ENCODE measurements around the gene C2.

C2 gene

DNA sequence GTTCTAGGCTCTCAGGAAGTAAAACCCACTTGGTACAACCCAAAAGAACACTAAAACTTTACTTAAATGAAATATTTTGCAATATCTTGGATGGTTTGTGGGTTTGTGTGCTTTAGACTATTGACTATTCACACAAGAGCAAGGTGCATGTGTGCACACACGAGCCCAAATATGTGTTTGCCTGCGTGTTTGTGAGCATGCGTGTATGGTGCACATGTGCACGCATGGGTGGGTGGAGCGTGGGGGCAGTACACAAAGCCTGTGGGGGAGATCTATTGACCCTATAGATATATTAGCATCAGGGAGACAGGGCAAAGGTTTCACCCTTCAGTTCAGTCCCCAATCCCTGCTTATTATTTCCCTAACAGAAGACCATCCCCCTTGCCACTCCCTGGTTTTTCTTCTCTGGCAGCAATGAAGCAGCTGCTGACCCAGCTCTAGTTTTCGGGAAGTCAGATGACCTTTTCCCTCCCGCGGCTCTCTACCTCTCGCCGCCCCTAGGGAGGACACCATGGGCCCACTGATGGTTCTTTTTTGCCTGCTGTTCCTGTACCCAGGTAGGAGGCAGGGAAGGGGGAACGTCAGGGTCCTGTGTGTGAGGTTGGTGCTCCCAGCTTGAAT, at the start of gene C2:
C2 (plus strand) TSS at position 476 of the 621 bp plus-strand sequence; CDS start at position 512, 36 bp downstream.
- Histone ChIP-seq H3K9ac (ENCODE audit: insufficient read length, low read depth) (no peak within 1 kb of the TSS), H3K4me3 (ENCODE audit: insufficient read length, low read depth) (no peak within 1 kb of the TSS), H3K9me3 (ENCODE audit: insufficient read depth, low read length) (peaks cover 6% of the 10 kb centered on the region; the same call in 1 of the 2 replicates), H3K4me1 (ENCODE audit: insufficient read depth, insufficient read length) (no peaks in the 10 kb centered on the region), H3K36me3 (ENCODE audit: insufficient read depth, insufficient read length, low read length) (no peaks in the 10 kb centered on the region), H3K27me3 (ENCODE audit: insufficient read depth, insufficient read length) (no peaks in the 10 kb centered on the region)
- DNase-seq (ENCODE audit: low read depth, low spot score) = no peak
- no peak for TF ChIP-seq ZNF274 (IDR thresholded peaks at IDR 0.05; ENCODE audit: low read depth, low read length)
- TF ChIP-seq YY1 (IDR thresholded peaks at IDR 0.05; ENCODE audit: insufficient read depth, insufficient read length) = no peak
- TF ChIP-seq SUZ12 (IDR thresholded peaks at IDR 0.05; ENCODE audit: extremely low read depth, insufficient read depth, insufficient read length) = no peak

DNA sequence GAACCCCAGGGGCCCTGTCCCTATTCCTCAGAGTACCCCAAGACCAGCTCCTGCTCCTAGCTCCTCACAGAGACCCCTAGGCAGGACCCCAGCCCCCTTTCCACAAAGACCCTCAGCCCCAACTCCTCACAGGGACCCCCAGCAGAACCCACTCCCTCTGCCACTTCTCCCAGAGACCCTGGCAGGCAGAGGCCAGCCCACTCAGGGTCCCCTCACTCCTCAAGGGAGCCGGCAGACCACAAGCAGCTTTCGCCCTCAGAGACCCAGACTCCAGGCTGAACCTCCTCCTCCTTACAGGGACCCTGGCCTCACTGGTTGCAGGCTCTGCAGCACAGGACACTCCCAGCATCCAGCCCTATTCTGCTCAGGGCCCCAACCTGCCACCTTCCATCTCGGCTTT, 49.3 kb upstream of the C2 start:
- Histone ChIP-seq H3K27me3 (ENCODE audit: insufficient read depth, insufficient read length) (no peaks in the 10 kb centered on the region), H3K9ac (ENCODE audit: insufficient read length, low read depth) (no peak overlapping the region), H3K9me3 (ENCODE audit: insufficient read depth, low read length) (no peaks in the 10 kb centered on the region), H3K36me3 (ENCODE audit: insufficient read depth, insufficient read length, low read length) (peaks cover 34% of the 10 kb centered on the region), H3K4me1 (ENCODE audit: insufficient read depth, insufficient read length) (peaks cover 12% of the 10 kb centered on the region), H3K4me3 (ENCODE audit: insufficient read length, low read depth) (no peak overlapping the region)
- no peak for TF ChIP-seq YY1 (IDR thresholded peaks at IDR 0.05; ENCODE audit: insufficient read depth, insufficient read length)
- TF ChIP-seq SUZ12 (IDR thresholded peaks at IDR 0.05; ENCODE audit: extremely low read depth, insufficient read depth, insufficient read length) = no peak
- TF ChIP-seq ZNF274 (IDR thresholded peaks at IDR 0.05; ENCODE audit: low read depth, low read length) = no peak
- no peak for DNase-seq (ENCODE audit: low read depth, low spot score)

- Histone ChIP-seq H3K4me3 (ENCODE audit: insufficient read length, low read depth) (no peak within 1 kb of the TSS), H3K4me1 (ENCODE audit: insufficient read depth, insufficient read length) (peaks cover 12% of the 10 kb centered on the region), H3K9me3 (ENCODE audit: insufficient read depth, low read length) (no peaks in the 10 kb centered on the region), H3K36me3 (ENCODE audit: insufficient read depth, insufficient read length, low read length) (peaks cover 39% of the 10 kb centered on the region), H3K9ac (ENCODE audit: insufficient read length, low read depth) (no peak within 1 kb of the TSS), H3K27me3 (ENCODE audit: insufficient read depth, insufficient read length) (no peaks in the 10 kb centered on the region)
- TF ChIP-seq YY1 (IDR thresholded peaks at IDR 0.05; ENCODE audit: insufficient read depth, insufficient read length) (no peak), ZNF274 (IDR thresholded peaks at IDR 0.05; ENCODE audit: low read depth, low read length) (no peak), SUZ12 (IDR thresholded peaks at IDR 0.05; ENCODE audit: extremely low read depth, insufficient read depth, insufficient read length) (no peak)
- DNase-seq (ENCODE audit: low read depth, low spot score) = no peak
Measured at GRCh38 chr6:31878726-31879125, 48.8 kb upstream of the C2 start, which contains the start of gene SLC44A4. Gene SLC44A4, minus strand, starts transcription at chr6:31878997. Its CDS starts 17 bp downstream, at chr6:31878980.

GRCh38 chr6:31879143-31879542, 48.4 kb upstream of the C2 start:
- H3K4me3 ChIP-seq (ENCODE audit: insufficient read length, low read depth) = no peak overlapping the region
- H3K36me3 ChIP-seq (ENCODE audit: insufficient read depth, insufficient read length, low read length) = peaks cover 40% of the 10 kb centered on the region
- H3K27me3 ChIP-seq (ENCODE audit: insufficient read depth, insufficient read length) = no peaks in the 10 kb centered on the region
- DNase-seq (ENCODE audit: low read depth, low spot score) = no peak
- no peaks in the 10 kb centered on the region for H3K9me3 ChIP-seq (ENCODE audit: insufficient read depth, low read length)
- H3K4me1 ChIP-seq (ENCODE audit: insufficient read depth, insufficient read length) = peaks cover 12% of the 10 kb centered on the region
- no peak for TF ChIP-seq SUZ12 (IDR thresholded peaks at IDR 0.05; ENCODE audit: extremely low read depth, insufficient read depth, insufficient read length)
- no peak for TF ChIP-seq YY1 (IDR thresholded peaks at IDR 0.05; ENCODE audit: insufficient read depth, insufficient read length)
- TF ChIP-seq ZNF274 (IDR thresholded peaks at IDR 0.05; ENCODE audit: low read depth, low read length) = no peak
- H3K9ac ChIP-seq (ENCODE audit: insufficient read length, low read depth) = no peak overlapping the region

GRCh38 chr6:31879901-31880300, 47.6 kb upstream of the C2 start:
- H3K36me3 ChIP-seq (ENCODE audit: insufficient read depth, insufficient read length, low read length) = peaks cover 48% of the 10 kb centered on the region
- no peak for DNase-seq (ENCODE audit: low read depth, low spot score)
- no peak overlapping the region for H3K9ac ChIP-seq (ENCODE audit: insufficient read length, low read depth)
- peaks cover 12% of the 10 kb centered on the region for H3K4me1 ChIP-seq (ENCODE audit: insufficient read depth, insufficient read length)
- TF ChIP-seq YY1 (IDR thresholded peaks at IDR 0.05; ENCODE audit: insufficient read depth, insufficient read length) (no peak), ZNF274 (IDR thresholded peaks at IDR 0.05; ENCODE audit: low read depth, low read length) (no peak), SUZ12 (IDR thresholded peaks at IDR 0.05; ENCODE audit: extremely low read depth, insufficient read depth, insufficient read length) (no peak)
- H3K9me3 ChIP-seq (ENCODE audit: insufficient read depth, low read length) = no peaks in the 10 kb centered on the region
- no peak overlapping the region for H3K4me3 ChIP-seq (ENCODE audit: insufficient read length, low read depth)
- H3K27me3 ChIP-seq (ENCODE audit: insufficient read depth, insufficient read length) = no peaks in the 10 kb centered on the region

DNA sequence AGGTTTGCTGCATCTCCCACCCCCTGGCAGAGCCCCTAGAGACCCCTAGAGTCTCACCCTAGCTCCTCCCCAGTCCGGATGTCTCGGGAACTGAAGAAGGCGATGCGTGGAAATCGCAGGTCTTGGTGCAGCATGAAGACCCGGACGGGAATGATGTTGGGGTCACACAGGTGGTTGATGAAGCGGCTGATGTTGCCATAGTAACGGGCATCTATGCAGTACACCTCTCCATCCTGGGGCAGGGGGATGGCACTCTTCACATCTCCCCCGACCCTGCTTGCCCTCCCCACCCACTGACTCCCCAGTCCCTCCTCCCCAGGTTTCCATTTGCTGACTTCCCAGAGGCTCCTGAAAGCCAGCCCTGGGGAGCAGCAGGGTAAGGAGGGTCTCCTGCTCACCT, 46.9 kb upstream of the C2 start:
- DNase-seq (ENCODE audit: low read depth, low spot score) = no peak
- Histone ChIP-seq H3K27me3 (ENCODE audit: insufficient read depth, insufficient read length) (no peaks in the 10 kb centered on the region), H3K9ac (ENCODE audit: insufficient read length, low read depth) (no peak overlapping the region), H3K4me3 (ENCODE audit: insufficient read length, low read depth) (no peak overlapping the region), H3K36me3 (ENCODE audit: insufficient read depth, insufficient read length, low read length) (peaks cover 52% of the 10 kb centered on the region), H3K9me3 (ENCODE audit: insufficient read depth, low read length) (no peaks in the 10 kb centered on the region), H3K4me1 (ENCODE audit: insufficient read depth, insufficient read length) (peaks cover 12% of the 10 kb centered on the region)
- TF ChIP-seq ZNF274 (IDR thresholded peaks at IDR 0.05; ENCODE audit: low read depth, low read length) (no peak), SUZ12 (IDR thresholded peaks at IDR 0.05; ENCODE audit: extremely low read depth, insufficient read depth, insufficient read length) (no peak)

- no peaks in the 10 kb centered on the region for H3K9me3 ChIP-seq (ENCODE audit: insufficient read depth, low read length)
- H3K27me3 ChIP-seq (ENCODE audit: insufficient read depth, insufficient read length) = no peaks in the 10 kb centered on the region
- TF ChIP-seq YY1 (IDR thresholded peaks at IDR 0.05; ENCODE audit: insufficient read depth, insufficient read length) (no peak), ZNF274 (IDR thresholded peaks at IDR 0.05; ENCODE audit: low read depth, low read length) (no peak), SUZ12 (IDR thresholded peaks at IDR 0.05; ENCODE audit: extremely low read depth, insufficient read depth, insufficient read length) (no peak)
- peaks cover 12% of the 10 kb centered on the region for H3K4me1 ChIP-seq (ENCODE audit: insufficient read depth, insufficient read length)
- no peak for DNase-seq (ENCODE audit: low read depth, low spot score)
- no peak overlapping the region for H3K9ac ChIP-seq (ENCODE audit: insufficient read length, low read depth)
- peaks cover 54% of the 10 kb centered on the region for H3K36me3 ChIP-seq (ENCODE audit: insufficient read depth, insufficient read length, low read length)
- H3K4me3 ChIP-seq (ENCODE audit: insufficient read length, low read depth) = no peak overlapping the region
Measured at GRCh38 chr6:31881136-31881859, 46.2 kb upstream of the C2 start.
